Chondrocyte (in vitro differentiated cells): ENCODE data around the gene TTLL6. TPM values are rescaled to one million over a fixed set of nuclear protein-coding genes. Genes with fewer than 3 reads are reported as not detected.

Source experiments
- DNase-seq: peaks from one replicate; pipeline ENCODE4 v3.0.0; 2021; ENCODE audit warnings: mixed read lengths, low spot score
- H3K27ac Mint-ChIP-seq: one replicate; pipeline ENCODE4 v1.8.0; 2021; ENCODE audit warnings: mild to moderate bottlenecking, moderate library complexity, mixed read lengths; ENCODE audit not compliant: unreplicated experiment
- H3K27me3 Mint-ChIP-seq: 2 replicates; pipeline ENCODE4 v1.8.0; 2021; ENCODE audit warnings: low read depth, mixed read lengths
- H3K36me3 Mint-ChIP-seq: 2 replicates; pipeline ENCODE4 v1.8.0; 2021; ENCODE audit warnings: low read depth, mixed read lengths
- H3K4me1 Mint-ChIP-seq: 2 replicates; pipeline ENCODE4 v1.8.0; 2021; ENCODE audit warnings: low read depth, mild to moderate bottlenecking, mixed read lengths
- H3K4me3 Mint-ChIP-seq: one replicate; pipeline ENCODE4 v1.8.0; 2021; ENCODE audit warnings: mild to moderate bottlenecking, moderate library complexity, mixed read lengths; ENCODE audit not compliant: unreplicated experiment
- H3K9me3 Mint-ChIP-seq: 2 replicates; pipeline ENCODE4 v1.8.0; 2021; ENCODE audit warnings: low read depth, mixed read lengths
- CTCF ChIP-seq: fragments of 200-600 bp; sonication (generic); IDR thresholded peaks from 2 replicates; pipeline ENCODE4 v1.5.0; 2021; ENCODE audit warnings: antibody characterized with exemption, mild to moderate bottlenecking, moderate library complexity
- total RNA-seq: library from RNA; stranded (reverse); gene quantifications from 3 replicates; pipeline ENCODE4 v1.2.1, GENCODE V29; 2021

Gene TTLL6
- total RNA-seq, 1 donor from 2014 or later = not detected

GRCh38 chr17:48734333-48735061 lies 82.5 kb downstream of the TTLL6 start:
- H3K4me3 Mint-ChIP-seq = no peak overlapping the region
- no peak for DNase-seq
- H3K9me3 Mint-ChIP-seq = no peaks in the 10 kb centered on the region
- peaks cover 95% of the 10 kb centered on the region for H3K27me3 Mint-ChIP-seq
- TF ChIP-seq CTCF = no peak
- peaks cover 2% of the 10 kb centered on the region for H3K36me3 Mint-ChIP-seq
- no peak overlapping the region for H3K27ac Mint-ChIP-seq
- peaks cover 6% of the 10 kb centered on the region for H3K4me1 Mint-ChIP-seq

DNA sequence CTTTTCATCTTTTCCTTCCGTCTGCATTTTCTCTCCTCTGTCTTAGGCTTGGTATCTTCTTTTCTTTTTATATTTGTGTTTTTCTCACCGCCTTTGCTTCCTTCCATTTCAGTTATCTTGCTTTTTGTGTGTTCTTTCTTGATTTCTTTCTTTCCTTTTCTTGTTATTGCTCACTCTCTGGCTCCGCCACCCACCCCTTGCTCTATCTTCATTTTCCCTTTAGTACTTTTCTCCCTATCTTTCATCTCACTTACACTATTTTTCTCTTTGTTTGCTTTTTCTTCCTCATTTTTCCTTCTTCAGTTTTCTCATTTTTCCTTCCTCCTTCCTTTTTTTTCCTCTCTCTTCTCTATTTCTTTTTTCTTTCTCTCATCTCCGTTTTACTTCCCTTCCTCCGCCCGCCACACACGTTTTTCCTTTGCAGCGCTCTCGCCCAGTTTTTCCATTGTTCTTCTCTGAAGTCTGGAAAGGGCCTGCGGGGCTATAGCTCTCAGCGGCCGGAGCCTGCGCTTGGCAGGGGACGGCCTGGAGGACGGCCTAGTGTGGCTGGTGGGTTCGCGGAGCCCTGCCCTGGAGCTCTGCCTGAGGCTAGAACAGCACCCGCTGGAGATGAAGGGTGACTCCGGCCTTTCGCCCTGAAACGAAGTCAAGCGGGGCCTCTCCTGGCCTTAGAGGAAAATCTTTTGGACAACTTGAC lies 83.2 kb downstream of the TTLL6 start:
- Mint-ChIP-seq H3K4me1 (peaks cover 8% of the 10 kb centered on the region), H3K27me3 (peaks cover 94% of the 10 kb centered on the region), H3K9me3 (no peaks in the 10 kb centered on the region), H3K27ac (no peak overlapping the region), H3K4me3 (no peak overlapping the region), H3K36me3 (peaks cover 2% of the 10 kb centered on the region)
- no peak for DNase-seq
- TF ChIP-seq CTCF = no peak

GRCh38 chr17:48732688-48733629 lies 84.1 kb downstream of the TTLL6 start:
- H3K9me3 Mint-ChIP-seq = no peaks in the 10 kb centered on the region
- peaks cover 2% of the 10 kb centered on the region for H3K36me3 Mint-ChIP-seq
- peaks cover 89% of the 10 kb centered on the region for H3K27me3 Mint-ChIP-seq
- TF ChIP-seq CTCF = no peak
- peaks cover 10% of the 10 kb centered on the region for H3K4me1 Mint-ChIP-seq
- DNase-seq = no peak
- no peak overlapping the region for H3K27ac Mint-ChIP-seq
- H3K4me3 Mint-ChIP-seq = no peak overlapping the region

GRCh38 chr17:48731355-48731754 lies 85.7 kb downstream of the TTLL6 start:
- Mint-ChIP-seq H3K4me1 (peaks cover 10% of the 10 kb centered on the region), H3K27me3 (peaks cover 90% of the 10 kb centered on the region), H3K4me3 (no peak overlapping the region), H3K9me3 (no peaks in the 10 kb centered on the region), H3K27ac (no peak overlapping the region), H3K36me3 (peaks cover 4% of the 10 kb centered on the region)
- TF ChIP-seq CTCF = no peak
- no peak for DNase-seq

GRCh38 chr17:48730240-48730550 lies 86.8 kb downstream of the TTLL6 start:
- H3K27ac Mint-ChIP-seq = no peak overlapping the region
- H3K27me3 Mint-ChIP-seq = peaks cover 90% of the 10 kb centered on the region
- no peak for TF ChIP-seq CTCF
- DNase-seq = no peak
- no peaks in the 10 kb centered on the region for H3K9me3 Mint-ChIP-seq
- peaks cover 4% of the 10 kb centered on the region for H3K36me3 Mint-ChIP-seq
- H3K4me3 Mint-ChIP-seq = no peak overlapping the region
- peaks cover 10% of the 10 kb centered on the region for H3K4me1 Mint-ChIP-seq
